ENCODE data around the gene S100A7A. TPM values are rescaled to one million over a fixed set of nuclear protein-coding genes. Genes with fewer than 3 reads are reported as not detected.

Gene S100A7A
- total and polyA plus RNA-seq, 2 of the 4 experiments (the other 2 are of a cell fraction): not detected

- H3K9me1 ChIP-seq (ENCODE audit: insufficient read depth, low read length): no peaks in the 10 kb centered on the region
- H3K4me2 ChIP-seq (ENCODE audit: low read depth, low read length): no peak overlapping the region
- in situ Hi-C loops (cut with MboI; ENCODE audit: low sequenced_read_pairs) (no loop called here), dilution Hi-C loops (cut with HindIII; ENCODE audit: low sequenced_read_pairs, unreplicated experiment) (no loop called here), intact Hi-C loops (cut with micrococcal nuclease) (no loop called here)
- no peak overlapping the region for H4K8ac ChIP-seq (ENCODE audit: low read depth in 2 of 2, low read length in 2 of 2)
- H2BK20ac ChIP-seq (ENCODE audit: low read depth, low read length): no peak overlapping the region
- no peaks in the 10 kb centered on the region for H3K4me1 ChIP-seq (ENCODE audit: control insufficient read depth, insufficient read depth, low read length)
- H3K27ac ChIP-seq (ENCODE audit: insufficient read depth, low read length): no peak overlapping the region
- CTCF ChIA-PET: interaction anchor here (0.6 to 1.4 kb wide), 4 partner anchors 9 to 29 kb away, joined by 3 to 14 read pairs (median 4); no protein-coding TSS in a partner anchor
- H4K5ac ChIP-seq (ENCODE audit: low read depth, low read length): no peak overlapping the region
- DNase-seq (peak; percentile 8), ATAC-seq (ENCODE audit: low read depth) (peak; percentile 81)
- H3K4me3 ChIP-seq (ENCODE audit: insufficient read depth, low read depth, low read length): no peak overlapping the region
- H3K36me3 ChIP-seq (ENCODE audit: control insufficient read depth, insufficient read depth, low read length): no peaks in the 10 kb centered on the region
- WGBS, 2 experiments (ENCODE audit: extremely low coverage in 2 of 2, insufficient read length in 1 of 2): 3% methylated on average over 10 of the region's 23 CpGs; no CpG with 5 or more reads in 1 of the 2 experiments
- H3K9ac ChIP-seq (ENCODE audit: low read depth, low read length): no peak overlapping the region
- H3K4ac ChIP-seq (ENCODE audit: low read depth, low read length): no peak overlapping the region
- peaks cover 1% of the 10 kb centered on the region; the same call in 1 of the 2 replicates for H3K9me3 ChIP-seq (ENCODE audit: control insufficient read depth, insufficient read depth, low read length)
- no peak overlapping the region for H2BK5ac ChIP-seq (ENCODE audit: low read depth, low read length, poor library complexity, severe bottlenecking)
- no TSS peak for BruUV-seq (replicated peaks)
- peaks cover 8% of the 10 kb centered on the region for H3K27me3 ChIP-seq (ENCODE audit: control insufficient read depth, insufficient read depth, low read length)
- POLR2A ChIA-PET (ENCODE audit: unreplicated experiment): no interaction called here
- H3K14ac ChIP-seq (replicated peaks; ENCODE audit: low read depth, low read length): no peak overlapping the region
- H2AFZ ChIP-seq (replicated peaks; ENCODE audit: low read length, poor library complexity): peak overlapping the region; percentile 72
- no peak overlapping the region for H2BK15ac ChIP-seq (ENCODE audit: low read depth, low read length)
- no peak overlapping the region for H3K18ac ChIP-seq (ENCODE audit: low read depth, low read length)
- H2AK5ac ChIP-seq (ENCODE audit: low read depth, low read length): no peak overlapping the region
- no peak overlapping the region for H2AK9ac ChIP-seq (replicated peaks; ENCODE audit: low read depth, low read length, poor library complexity)
- H3K79me1 ChIP-seq (ENCODE audit: low read depth in 1 of 2, low read length in 2 of 2): no peaks in the 10 kb centered on the region
- no peak overlapping the region for H3K23ac ChIP-seq (ENCODE audit: low read depth, low read length)
- H3K56ac ChIP-seq (ENCODE audit: extremely low read depth, insufficient read depth, low read length): no peak overlapping the region
- H2BK120ac ChIP-seq (ENCODE audit: low read depth, low read length): no peak overlapping the region
- H4K91ac ChIP-seq (ENCODE audit: insufficient read depth, low read depth, low read length): no peak overlapping the region
- H4K20me1 ChIP-seq (ENCODE audit: insufficient read depth, low read length): no peaks in the 10 kb centered on the region
- TF ChIP-seq MXI1 (IDR thresholded peaks at IDR 0.05; ENCODE audit: borderline replicate concordance, low read depth, low read length) (0 out of 2 replicates have a peak, but pooled peaks have one; percentile 61), CHD1 (IDR thresholded peaks at IDR 0.05; ENCODE audit: low read depth, low read length) (no peak), SMC3 (IDR thresholded peaks at IDR 0.05; ENCODE audit: low read depth, low read length) (peak; percentile 56), CTCF (conservative IDR thresholded peaks at IDR 0.05; ENCODE audit: low read depth, low read length) (peak; percentile 63), MAFK (IDR thresholded peaks at IDR 0.05; ENCODE audit: low read depth, low read length) (no peak), RFX5 (IDR thresholded peaks at IDR 0.05; ENCODE audit: low read depth, low read length) (no peak), CEBPB (IDR thresholded peaks at IDR 0.05; ENCODE audit: low read depth, low read length) (no peak), RAD21 (IDR thresholded peaks at IDR 0.05; ENCODE audit: low read length) (peak; percentile 55), FOS (IDR thresholded peaks at IDR 0.05; ENCODE audit: low read depth, low read length) (no peak), ELK1 (IDR thresholded peaks at IDR 0.05; ENCODE audit: borderline replicate concordance, low read depth, low read length) (no peak), USF2 (IDR thresholded peaks at IDR 0.05; ENCODE audit: low read depth, low read length) (no peak), MAZ (IDR thresholded peaks at IDR 0.05; ENCODE audit: borderline replicate concordance, low read depth, low read length) (no peak), BHLHE40 (IDR thresholded peaks at IDR 0.05; ENCODE audit: low read depth, low read length) (no peak), NFE2L2 (IDR thresholded peaks at IDR 0.05; ENCODE audit: low read depth, low read length) (no peak)
Measured at GRCh38 chr1:153465811-153466636, 49.7 kb downstream of the S100A7A start.

Data from IMR-90 (cell line).